Retinal pigment epithelial cell (primary cell): ENCODE results near the gene ICA1L.
"Not testable (repeated sequence)": the region's sequence is repeated elsewhere in the genome, so short reads cannot be mapped to it uniquely, and the experiment has no call there.

Experiments
- DNase-seq: peaks from one replicate; pipeline ENCODE4 v3.0.0-alpha.2; 2010; ENCODE audit warnings: low read depth
- H3K4me3 ChIP-seq: 2 replicates; pipeline ENCODE4 v1.5.1; 2011; ENCODE audit warnings: mild to moderate bottlenecking, low read length, control low read depth, moderate library complexity
- TF ChIP-seq, protein P1 (sequence below): conservative IDR thresholded peaks from 2 replicates; pipeline ENCODE4 v1.5.1; 2011; ENCODE audit warnings: low read depth, low read length, control low read depth, inconsistent platforms

The ICA1L gene

DNA sequence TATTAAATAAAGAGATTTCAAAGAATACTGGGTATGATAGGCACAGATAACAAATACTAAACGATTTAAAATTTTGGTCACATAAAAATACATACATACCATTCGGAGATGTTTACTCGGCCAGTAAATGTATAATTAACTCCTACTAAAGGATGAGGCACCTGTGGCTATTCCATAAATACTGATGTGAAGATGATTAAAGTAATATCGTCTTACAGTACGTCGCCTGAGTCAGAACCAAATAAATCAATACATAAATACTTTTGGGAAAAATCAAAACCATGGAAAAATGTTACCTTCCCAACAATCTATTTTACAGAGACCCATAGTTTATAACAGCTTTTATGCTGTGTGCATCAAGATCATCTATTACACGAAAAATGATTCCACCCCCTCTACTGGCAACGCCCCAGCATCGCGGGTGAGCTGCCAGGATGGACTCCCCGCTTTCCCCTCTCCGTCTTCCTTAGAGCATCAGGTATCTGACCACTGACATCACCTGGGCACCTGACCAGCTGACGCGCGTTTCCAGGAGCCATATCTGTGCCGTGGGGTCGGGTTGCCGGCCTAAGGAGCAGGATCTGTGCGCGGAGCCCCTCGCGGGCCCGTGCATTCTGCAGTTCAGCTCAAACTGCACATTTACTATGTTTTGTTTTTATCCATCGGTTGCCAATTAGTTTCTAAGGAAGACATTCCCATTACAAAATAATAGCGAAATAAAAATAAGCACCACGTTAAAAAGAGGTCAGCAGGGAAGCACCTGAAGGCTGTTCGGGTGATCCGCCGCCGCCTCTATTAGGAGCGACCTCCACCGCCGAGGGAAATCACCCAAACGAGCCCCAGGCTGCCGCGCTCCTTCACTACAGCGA, 901 bp downstream of the ICA1L start:
- TF ChIP-seq, protein P1, sequence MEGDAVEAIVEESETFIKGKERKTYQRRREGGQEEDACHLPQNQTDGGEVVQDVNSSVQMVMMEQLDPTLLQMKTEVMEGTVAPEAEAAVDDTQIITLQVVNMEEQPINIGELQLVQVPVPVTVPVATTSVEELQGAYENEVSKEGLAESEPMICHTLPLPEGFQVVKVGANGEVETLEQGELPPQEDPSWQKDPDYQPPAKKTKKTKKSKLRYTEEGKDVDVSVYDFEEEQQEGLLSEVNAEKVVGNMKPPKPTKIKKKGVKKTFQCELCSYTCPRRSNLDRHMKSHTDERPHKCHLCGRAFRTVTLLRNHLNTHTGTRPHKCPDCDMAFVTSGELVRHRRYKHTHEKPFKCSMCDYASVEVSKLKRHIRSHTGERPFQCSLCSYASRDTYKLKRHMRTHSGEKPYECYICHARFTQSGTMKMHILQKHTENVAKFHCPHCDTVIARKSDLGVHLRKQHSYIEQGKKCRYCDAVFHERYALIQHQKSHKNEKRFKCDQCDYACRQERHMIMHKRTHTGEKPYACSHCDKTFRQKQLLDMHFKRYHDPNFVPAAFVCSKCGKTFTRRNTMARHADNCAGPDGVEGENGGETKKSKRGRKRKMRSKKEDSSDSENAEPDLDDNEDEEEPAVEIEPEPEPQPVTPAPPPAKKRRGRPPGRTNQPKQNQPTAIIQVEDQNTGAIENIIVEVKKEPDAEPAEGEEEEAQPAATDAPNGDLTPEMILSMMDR: peak; percentile 71
- H3K4me3 ChIP-seq: peak overlapping the region; percentile 85
- DNase-seq: peak; percentile 16

DNA sequence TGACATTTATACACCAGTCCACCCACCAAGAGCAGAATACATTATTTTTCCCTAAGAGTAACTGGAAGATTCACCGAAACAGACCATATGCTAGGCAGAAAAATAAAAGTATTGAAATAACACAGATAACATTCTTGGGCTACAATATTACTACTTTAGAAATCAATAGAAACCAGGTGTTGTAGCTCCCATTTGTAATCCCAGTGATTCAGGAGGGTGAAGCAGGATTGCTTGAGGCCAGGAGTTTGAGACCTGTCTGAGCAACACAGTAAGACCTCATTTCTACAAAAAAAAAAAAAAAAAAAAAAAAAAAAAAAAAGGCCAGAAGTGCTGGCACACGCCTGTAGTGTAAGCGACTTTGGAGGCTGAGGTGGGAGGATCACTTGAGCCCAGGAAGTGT, 9.6 kb downstream of the ICA1L start:
- TF ChIP-seq, protein P1: no peak
- DNase-seq: no peak
- no peak overlapping the region for H3K4me3 ChIP-seq

DNA sequence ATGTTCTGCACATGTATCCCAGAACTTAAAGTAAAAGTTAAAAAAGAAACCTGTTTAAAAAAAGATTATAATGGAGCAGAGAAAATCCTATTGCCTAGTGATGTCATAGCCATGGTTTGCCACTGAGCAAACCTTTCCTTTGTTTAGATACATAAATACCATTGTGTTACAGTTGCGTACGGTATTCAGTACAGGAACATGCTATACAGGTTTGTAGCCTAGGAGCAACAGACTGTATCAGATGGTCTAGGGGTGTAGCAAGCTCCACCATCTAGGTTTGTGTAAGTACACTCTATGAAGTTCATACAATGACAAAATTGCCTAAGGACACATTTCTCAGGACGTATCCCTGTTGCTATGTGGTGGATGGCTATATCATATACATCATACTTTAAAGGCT, 13.0 kb downstream of the ICA1L start:
- DNase-seq: no peak
- no peak overlapping the region for H3K4me3 ChIP-seq
- TF ChIP-seq, protein P1: no peak

DNA sequence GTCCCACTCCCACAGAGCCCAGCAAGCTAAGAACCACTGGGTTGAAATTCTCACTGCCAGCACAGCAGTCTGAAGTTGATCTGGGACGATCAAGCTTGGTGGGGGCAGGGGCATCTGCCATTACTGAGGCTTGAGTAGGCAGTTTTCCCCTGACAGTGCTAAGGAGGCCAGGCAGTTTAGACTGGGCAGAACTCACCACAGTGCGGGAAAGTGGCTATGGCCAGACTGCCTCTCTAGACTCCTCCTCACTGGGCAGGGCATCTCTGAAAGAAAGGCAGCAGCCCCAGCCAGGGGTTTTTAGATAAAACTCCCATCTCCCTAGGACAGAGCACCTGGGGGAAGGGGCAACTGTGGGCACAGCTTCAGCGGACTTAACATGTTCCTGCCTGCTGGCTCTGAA, 22.2 kb downstream of the ICA1L start:
- not testable (repeated sequence) for DNase-seq, H3K4me3 ChIP-seq

DNA sequence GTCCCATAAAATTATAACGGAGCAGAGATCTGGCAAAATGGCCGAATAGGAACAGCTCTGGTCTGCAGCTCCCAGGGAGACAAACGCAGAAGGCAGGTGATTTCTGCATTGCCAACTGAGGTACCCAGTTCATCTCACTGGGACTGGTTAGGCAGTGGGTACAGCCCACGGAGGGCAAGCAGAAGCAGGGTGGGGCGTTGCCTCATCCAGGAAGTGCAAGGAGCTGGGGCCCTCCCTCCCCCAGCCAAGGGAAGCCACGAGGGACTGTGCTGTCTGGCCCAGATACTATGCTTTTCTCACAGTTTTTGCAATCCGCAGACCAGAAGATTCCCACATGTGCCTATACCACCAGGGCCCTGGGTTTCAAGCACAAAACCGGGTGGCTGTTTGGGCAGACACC, 22.8 kb downstream of the ICA1L start:
- TF ChIP-seq, protein P1: no peak
- H3K4me3 ChIP-seq: no peak overlapping the region
- DNase-seq: no peak

DNA sequence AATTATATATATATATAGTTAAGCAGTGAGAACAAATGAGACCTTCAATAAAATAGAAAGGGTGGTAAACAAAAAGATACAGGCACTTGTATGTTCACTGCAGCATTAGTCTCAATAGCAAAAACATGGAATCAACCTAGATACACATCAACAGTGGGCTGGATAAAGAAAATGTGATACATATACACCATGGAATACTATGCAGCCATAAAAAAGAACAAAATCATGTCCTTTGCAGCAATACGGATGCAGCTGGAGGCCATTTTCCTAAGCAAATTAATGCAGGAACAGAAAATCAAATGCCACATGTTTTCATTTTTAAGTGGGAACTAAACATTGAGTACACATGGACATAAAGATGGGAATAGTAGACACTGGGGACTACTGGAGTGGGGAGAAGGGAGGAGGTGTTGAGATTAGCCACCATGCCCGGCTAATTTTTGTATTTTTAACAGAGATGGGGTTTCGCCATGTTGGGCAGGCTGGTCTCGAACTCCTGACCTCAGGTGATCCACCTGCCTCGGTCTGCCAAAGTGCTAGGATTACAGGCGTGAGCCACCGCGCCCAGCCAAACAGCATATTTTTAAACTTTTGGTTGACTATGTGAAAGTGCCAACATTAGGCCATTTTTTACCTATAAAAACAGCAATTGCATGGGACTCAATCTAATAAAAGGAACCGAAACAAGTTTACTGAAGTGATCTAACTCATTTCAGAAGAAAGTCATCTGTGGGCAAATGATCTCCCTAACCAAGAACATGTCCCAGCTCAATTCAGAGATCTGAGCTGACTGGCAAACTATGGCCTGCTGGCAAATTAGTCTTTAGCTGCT, 23.7 kb downstream of the ICA1L start:
- no peak overlapping the region for H3K4me3 ChIP-seq
- DNase-seq: no peak
- TF ChIP-seq, protein P1: no peak

DNA sequence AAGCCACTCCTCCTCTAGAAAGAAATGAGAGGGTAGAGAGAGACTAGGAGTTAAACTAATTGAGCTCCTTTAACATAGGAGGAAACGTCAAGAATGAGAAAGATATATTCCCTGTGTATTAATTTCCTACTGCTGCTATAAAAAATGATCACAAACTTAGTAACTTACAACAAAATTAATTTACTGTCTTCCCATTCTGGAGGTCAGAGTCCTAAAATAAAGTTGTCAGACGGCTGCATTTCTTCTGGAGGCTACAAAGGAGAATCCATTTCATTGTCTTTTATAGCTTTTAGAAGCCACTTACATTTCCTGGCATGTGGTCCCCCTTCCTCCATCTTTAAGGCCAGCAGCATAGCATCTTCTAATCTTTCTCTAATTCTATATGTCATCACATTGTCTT, 26.9 kb downstream of the ICA1L start:
- no peak for DNase-seq
- no peak overlapping the region for H3K4me3 ChIP-seq
- TF ChIP-seq, protein P1: no peak
